ENCODE data around the gene ATXN7.

ATXN7 gene

DNA sequence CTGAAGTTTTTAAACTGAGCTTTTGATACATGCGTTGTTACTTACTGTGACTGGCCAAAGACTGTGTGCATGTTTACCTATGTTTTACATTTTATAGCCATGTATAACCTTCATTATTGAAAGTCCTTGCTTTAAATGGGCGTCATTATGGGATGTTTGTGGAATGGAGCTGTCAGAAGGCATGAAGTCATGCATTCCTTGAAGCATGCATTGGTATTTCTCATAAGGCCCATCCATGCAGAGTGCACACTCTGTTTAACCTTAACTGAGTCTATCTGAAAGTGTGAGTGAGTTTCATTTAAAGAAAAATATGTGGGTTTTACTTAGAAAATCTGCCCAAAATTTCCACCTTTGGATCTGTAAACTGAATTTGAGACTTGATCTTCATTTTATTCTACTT is 108.5 kb downstream of the ATXN7 start:
- Mint-ChIP-seq H3K36me3 (peaks cover 35% of the 10 kb centered on the region), H3K27me3 (no peaks in the 10 kb centered on the region)
- ATAC-seq = no peak

DNA sequence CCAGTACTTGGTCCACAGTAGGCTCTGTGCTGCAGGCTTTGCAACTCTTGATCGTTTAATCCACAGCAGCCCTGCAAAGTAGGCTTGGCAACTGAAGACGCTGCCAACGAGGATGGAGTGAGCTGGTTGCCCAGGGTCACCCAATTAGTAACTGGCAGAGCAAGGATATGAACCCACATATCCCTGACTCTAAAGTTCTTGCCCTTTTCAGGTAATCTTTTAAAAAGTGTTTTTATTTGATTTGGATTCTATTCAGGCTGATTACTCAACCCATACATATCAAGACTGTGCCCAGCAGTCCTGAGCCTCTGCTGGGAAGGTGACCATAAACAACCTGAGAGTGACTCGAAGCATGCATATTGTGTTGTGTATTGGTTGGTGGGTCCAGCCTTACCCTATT is 109.3 kb downstream of the ATXN7 start:
- no peak for ATAC-seq
- H3K4me3 Mint-ChIP-seq = no peak overlapping the region
- H3K9me3 Mint-ChIP-seq = no peaks in the 10 kb centered on the region
- H3K27me3 Mint-ChIP-seq = no peaks in the 10 kb centered on the region
- H3K27ac Mint-ChIP-seq = no peak overlapping the region
- H3K36me3 Mint-ChIP-seq = peaks cover 35% of the 10 kb centered on the region
- peaks cover 60% of the 10 kb centered on the region for H3K4me1 Mint-ChIP-seq

More for the DNA sequence above, 108.5 kb downstream of the ATXN7 start:
- Mint-ChIP-seq H3K9me3 (no peaks in the 10 kb centered on the region), H3K27ac (no peak overlapping the region), H3K4me1 (peaks cover 62% of the 10 kb centered on the region), H3K4me3 (no peak overlapping the region)

DNA sequence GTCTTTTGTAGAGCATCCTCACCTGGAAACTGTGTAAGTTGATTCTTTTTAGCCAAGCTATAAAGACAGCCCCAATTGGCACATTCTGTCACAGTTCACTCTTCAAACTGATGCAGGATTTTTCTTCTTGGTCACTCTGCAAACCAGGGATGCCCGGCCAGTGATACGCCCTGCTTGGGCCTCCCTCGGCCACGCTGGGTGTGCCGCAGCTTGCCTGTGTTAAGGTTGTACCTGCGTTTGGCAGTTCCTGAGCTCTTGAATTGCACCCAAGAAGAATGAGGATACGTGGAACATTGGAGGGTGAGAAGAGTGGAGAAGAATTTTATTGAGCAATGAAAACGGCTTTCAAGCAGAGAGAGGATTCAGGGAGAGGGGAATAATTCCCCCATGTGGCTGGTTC is 109.7 kb downstream of the ATXN7 start:
- H3K4me3 Mint-ChIP-seq = no peak overlapping the region
- peak overlapping the region; percentile 31 for H3K27ac Mint-ChIP-seq
- no peak for ATAC-seq
- H3K4me1 Mint-ChIP-seq = peaks cover 55% of the 10 kb centered on the region
- no peaks in the 10 kb centered on the region for H3K27me3 Mint-ChIP-seq
- peaks cover 35% of the 10 kb centered on the region for H3K36me3 Mint-ChIP-seq
- H3K9me3 Mint-ChIP-seq = no peaks in the 10 kb centered on the region

DNA sequence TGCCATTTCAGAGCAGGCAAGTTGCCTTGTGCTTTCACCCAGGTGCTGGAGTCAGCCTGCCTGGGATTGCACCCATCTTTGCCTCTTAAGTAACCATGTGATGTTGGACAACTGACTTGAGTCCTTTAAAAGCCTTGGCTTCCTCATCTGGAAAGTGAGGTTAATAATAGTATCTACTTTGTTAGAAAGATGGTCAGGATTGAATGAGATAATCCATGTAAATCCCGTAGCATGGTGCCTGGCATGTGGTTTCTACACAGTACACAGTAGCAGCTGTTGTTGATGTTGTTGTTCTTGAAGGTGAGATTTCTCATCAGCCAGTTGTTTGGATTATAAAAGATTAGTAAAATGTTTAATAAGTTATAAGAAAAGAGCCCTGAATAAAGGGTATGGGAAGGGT is 110.8 kb downstream of the ATXN7 start:
- H3K27me3 Mint-ChIP-seq = no peaks in the 10 kb centered on the region
- no peaks in the 10 kb centered on the region for H3K9me3 Mint-ChIP-seq
- peaks cover 49% of the 10 kb centered on the region for H3K4me1 Mint-ChIP-seq
- no peak for ATAC-seq
- no peak overlapping the region for H3K27ac Mint-ChIP-seq
- H3K4me3 Mint-ChIP-seq = no peak overlapping the region
- H3K36me3 Mint-ChIP-seq = peaks cover 40% of the 10 kb centered on the region

DNA sequence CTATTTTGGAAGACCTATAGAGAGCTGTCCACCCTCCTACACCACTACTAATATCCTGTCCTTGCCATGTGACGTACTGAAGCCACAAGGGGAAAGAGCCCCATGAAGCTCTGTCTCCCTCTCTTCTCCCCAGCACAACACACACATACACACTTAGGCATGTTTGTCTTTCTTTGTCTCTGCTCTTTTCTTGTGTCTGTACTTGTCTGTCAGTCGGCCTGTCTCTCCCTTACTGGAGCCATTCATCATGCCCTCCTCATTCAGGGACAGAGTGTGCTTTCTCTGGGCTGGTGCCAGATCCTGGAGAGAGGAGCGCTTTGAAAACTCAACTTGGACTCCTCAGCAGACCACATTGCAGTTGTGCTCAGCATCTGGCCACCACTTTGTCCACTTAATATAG is 112.1 kb downstream of the ATXN7 start:
- peaks cover 38% of the 10 kb centered on the region for H3K4me1 Mint-ChIP-seq
- no peak for ATAC-seq
- H3K27me3 Mint-ChIP-seq = no peaks in the 10 kb centered on the region
- H3K36me3 Mint-ChIP-seq = peaks cover 49% of the 10 kb centered on the region
- no peaks in the 10 kb centered on the region for H3K9me3 Mint-ChIP-seq
- peak overlapping the region; percentile 75 for H3K27ac Mint-ChIP-seq
- no peak overlapping the region for H3K4me3 Mint-ChIP-seq

DNA sequence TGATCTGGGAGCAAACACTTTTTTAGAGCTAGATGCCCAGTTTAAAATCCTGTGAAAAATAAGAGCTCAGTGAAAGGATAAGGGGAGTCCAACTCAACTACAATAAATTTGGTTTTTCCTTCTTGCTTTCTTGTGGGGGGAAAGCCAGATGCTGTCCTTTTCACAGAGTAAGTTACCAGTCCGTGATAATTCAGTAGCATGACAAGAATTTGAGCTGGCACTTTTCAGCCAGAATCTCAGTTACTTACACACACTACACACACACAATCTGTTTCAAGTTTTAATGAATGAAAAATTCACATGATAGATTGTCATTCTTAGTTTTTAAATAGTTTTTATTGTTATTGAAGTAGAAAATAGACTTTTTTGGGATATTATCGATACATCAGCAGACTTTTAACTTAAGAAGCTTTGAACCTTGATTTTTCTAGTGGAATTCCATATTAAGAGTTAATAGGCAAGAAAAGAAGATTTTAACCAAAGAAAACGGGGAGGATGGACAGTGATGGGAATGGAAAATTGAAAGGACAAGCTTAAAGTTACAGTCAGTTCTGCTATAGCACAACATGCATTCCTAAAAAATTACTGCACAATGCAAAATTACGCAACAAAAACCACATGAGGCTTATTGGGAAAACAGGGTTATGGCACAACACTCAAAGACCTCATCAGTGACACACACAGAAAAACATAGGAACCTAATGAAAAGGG is 112.6 kb downstream of the ATXN7 start:
- Mint-ChIP-seq H3K9me3 (no peaks in the 10 kb centered on the region), H3K36me3 (peaks cover 47% of the 10 kb centered on the region), H3K4me1 (peaks cover 32% of the 10 kb centered on the region), H3K27ac (peak overlapping the region; percentile 75), H3K27me3 (no peaks in the 10 kb centered on the region), H3K4me3 (no peak overlapping the region)
- ATAC-seq = no peak

DNA sequence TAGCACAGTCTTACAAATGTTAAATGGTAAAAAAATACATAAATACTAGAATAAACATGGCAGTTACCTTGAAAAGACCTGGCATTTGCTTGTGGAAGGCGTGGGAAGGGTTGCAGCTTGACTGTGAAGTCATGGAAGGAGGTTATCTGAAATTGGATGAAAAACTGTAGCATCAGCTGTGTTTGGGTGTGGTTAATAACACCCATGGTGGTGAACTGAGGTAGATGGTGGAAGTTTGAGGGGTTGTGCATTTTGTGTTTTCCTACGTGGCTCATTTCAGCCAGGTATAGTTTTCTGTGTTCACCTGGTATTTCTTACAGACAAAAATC is 113.2 kb downstream of the ATXN7 start:
- Mint-ChIP-seq H3K36me3 (peaks cover 47% of the 10 kb centered on the region), H3K4me3 (no peak overlapping the region), H3K27me3 (no peaks in the 10 kb centered on the region), H3K27ac (no peak overlapping the region), H3K9me3 (no peaks in the 10 kb centered on the region), H3K4me1 (peaks cover 30% of the 10 kb centered on the region)
- ATAC-seq = no peak

DNA sequence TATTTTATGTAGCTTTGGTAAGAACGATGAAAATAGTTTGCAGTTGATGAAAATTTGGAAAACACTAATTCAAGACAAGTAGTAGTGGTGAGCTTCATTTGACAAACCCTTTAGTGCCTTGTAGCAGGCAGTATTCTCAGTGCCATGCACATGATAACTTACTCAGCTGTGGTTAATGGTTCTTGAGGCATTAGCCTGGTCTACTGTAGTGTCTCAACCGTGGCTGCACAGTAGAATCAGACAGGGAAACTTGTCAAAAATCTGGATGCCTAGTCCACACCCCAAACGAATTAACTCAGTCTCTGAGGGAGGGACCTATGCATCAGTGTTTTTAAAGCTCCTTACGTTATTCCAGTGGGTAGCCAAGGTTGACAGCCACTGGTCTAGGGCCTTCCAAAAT is 114.2 kb downstream of the ATXN7 start:
- no peaks in the 10 kb centered on the region for H3K9me3 Mint-ChIP-seq
- peaks cover 37% of the 10 kb centered on the region for H3K4me1 Mint-ChIP-seq
- H3K27me3 Mint-ChIP-seq = no peaks in the 10 kb centered on the region
- H3K4me3 Mint-ChIP-seq = no peak overlapping the region
- H3K36me3 Mint-ChIP-seq = peaks cover 52% of the 10 kb centered on the region
- no peak for ATAC-seq
- H3K27ac Mint-ChIP-seq = no peak overlapping the region

DNA sequence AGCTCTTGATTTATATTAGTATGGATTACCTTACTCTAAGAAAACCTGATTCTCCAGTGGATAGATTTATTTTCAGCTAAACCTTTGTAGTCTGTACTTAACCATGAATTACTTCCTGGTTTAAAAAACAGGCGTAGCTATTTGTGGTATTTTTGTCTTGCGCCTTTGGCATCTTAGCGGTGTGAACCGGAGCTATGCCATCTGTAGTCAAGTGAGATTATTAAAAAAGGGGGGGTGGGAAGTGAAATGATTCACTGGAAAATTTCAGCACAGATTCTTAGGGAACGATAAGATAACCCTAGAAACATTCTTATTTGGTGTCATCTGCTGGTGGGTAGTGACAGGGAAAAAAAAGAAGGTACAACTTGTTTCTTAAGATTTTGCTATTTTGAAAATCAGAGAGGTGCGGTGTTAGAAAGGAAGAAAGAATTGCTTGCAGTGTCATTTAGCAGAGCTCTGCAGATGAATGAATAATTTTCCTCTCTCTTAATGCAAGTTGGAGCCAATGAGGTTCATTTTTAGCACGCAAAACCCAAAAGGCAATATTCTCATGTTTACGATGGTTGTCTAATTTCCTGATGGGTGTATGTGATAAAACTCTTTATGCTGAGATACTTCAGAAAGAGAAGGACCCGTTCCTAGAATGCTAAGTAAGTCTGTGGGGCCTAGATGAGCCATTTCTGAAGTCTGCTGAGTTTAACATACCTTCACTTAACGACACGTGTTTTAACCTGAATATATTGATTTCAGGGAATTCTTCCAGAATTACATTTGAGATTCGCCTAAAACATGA is 115.6 kb downstream of the ATXN7 start:
- ATAC-seq = no peak
- Mint-ChIP-seq H3K27ac (no peak overlapping the region), H3K36me3 (peaks cover 49% of the 10 kb centered on the region), H3K4me3 (no peak overlapping the region), H3K4me1 (peaks cover 30% of the 10 kb centered on the region), H3K9me3 (no peaks in the 10 kb centered on the region), H3K27me3 (no peaks in the 10 kb centered on the region)

DNA sequence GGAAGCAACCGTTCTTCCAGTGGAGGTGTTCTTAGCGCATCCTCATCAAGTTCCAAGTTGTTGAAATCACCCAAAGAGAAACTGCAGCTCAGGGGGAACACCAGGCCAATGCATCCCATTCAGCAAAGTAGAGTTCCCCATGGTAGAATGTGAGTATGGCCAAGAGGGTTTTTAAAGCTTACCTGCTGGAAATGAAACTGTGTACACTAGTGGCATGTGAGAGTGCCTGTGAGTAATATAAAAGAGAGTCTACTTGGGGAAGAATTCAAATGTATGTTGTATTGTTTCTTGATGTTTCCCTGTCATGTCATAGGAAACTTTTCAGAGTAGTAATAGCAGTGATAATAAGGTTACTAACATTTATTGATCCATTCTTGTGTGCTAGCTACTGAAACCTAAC is 116.4 kb downstream of the ATXN7 start:
- Mint-ChIP-seq H3K9me3 (no peaks in the 10 kb centered on the region), H3K27me3 (no peaks in the 10 kb centered on the region), H3K4me1 (peaks cover 30% of the 10 kb centered on the region), H3K27ac (no peak overlapping the region), H3K36me3 (peaks cover 56% of the 10 kb centered on the region), H3K4me3 (no peak overlapping the region)
- no peak for ATAC-seq

DNA sequence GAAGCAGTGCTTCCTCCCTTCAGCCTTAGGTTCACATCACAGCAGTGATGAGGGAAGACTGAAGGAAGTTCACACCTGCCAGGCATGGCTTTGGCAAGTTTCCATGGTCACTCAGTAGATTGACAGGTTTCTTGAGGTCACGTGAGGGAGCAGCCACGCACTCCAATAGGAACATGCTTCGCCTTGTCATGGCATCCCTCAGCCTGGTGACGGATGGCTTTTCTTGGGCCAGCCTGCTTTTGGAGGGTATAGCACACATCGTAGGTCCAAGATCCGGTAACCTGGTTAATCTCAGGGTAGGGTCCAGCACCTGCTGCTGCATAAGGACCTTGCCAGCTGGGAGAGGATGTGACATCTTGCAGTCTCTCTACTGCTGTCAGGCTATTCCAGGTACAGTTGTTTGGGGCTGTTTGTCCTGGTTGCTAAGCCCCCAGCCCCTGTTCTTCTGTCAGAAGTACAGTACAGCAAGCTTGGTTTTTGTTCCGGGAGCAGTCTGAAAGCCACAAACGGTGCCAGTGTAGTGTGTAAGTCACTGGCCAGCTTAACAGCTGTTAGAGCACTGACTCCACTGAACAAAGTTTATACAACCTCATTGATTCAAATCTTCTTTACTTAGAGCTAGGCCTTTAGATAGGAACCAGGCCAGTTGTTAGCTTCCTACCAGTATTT is 117.3 kb downstream of the ATXN7 start:
- Mint-ChIP-seq H3K27me3 (no peaks in the 10 kb centered on the region), H3K4me1 (peaks cover 26% of the 10 kb centered on the region), H3K36me3 (peaks cover 61% of the 10 kb centered on the region), H3K27ac (no peak overlapping the region), H3K9me3 (no peaks in the 10 kb centered on the region), H3K4me3 (no peak overlapping the region)
- ATAC-seq = no peak

DNA sequence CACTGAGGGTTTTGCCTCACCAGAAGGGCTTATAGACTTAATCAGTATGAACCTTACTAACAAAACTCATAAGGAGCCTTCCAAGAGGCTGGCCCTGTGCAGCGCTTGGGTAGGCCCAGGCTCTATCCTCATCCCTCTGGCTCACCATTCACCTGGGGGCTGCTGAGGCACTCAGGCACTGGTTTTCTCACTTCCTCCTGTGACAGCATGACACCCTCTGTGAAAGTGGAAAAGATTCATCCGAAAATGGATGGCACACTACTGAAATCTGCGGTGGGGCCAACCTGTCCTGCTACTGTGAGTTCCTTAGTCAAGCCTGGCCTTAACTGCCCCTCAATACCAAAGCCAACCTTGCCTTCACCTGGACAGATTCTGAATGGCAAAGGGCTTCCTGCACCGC is 118.3 kb downstream of the ATXN7 start:
- Mint-ChIP-seq H3K4me3 (no peak overlapping the region), H3K36me3 (peaks cover 59% of the 10 kb centered on the region), H3K4me1 (peaks cover 17% of the 10 kb centered on the region), H3K27ac (peak overlapping the region; percentile 44), H3K9me3 (no peaks in the 10 kb centered on the region), H3K27me3 (no peaks in the 10 kb centered on the region)
- ATAC-seq = peak; percentile 60

DNA sequence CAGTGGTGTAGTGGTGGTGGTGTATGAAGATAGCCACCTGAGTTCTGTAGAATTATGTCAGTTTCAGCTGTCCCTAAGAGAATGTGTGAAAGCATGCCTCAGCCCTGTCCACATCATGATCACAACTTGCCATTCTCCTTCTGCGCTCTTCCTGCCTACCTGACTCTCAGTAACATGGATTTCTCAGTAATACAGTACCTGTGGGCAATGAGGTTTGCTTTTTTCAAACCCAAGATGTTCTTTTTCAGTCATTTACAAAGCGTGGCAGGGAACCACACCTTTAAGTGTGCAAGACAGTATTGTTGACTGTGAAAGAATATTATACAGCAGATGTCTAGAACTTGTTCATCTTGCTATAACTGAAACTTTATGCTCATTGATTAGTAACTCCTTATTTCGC is 120.7 kb downstream of the ATXN7 start:
- no peak overlapping the region for H3K4me3 Mint-ChIP-seq
- H3K27ac Mint-ChIP-seq = no peak overlapping the region
- no peaks in the 10 kb centered on the region for H3K27me3 Mint-ChIP-seq
- peaks cover 6% of the 10 kb centered on the region for H3K4me1 Mint-ChIP-seq
- peaks cover 78% of the 10 kb centered on the region for H3K36me3 Mint-ChIP-seq
- ATAC-seq = no peak
- no peaks in the 10 kb centered on the region for H3K9me3 Mint-ChIP-seq

DNA sequence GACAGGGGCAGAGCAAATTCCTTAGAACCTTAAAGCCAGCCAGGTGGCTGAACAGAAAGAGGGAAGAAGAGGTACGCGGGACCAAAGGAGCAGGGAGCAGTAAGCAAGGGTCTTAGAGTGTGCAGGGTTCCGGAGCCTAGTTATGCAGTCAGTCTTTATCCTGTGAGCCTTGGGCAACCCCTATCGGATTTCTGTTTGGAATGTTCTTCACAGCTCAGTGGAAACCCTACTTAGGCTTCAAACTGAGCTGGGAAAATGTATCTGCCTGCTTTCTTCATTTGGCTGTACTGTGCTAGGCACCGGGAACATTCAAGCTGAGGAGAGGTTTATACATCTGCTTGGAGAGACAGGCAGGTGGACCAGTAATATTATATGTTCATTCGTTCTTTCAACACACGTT is 122.5 kb downstream of the ATXN7 start:
- Mint-ChIP-seq H3K4me1 (peaks cover 6% of the 10 kb centered on the region), H3K27ac (peak overlapping the region; percentile 31), H3K36me3 (peaks cover 71% of the 10 kb centered on the region), H3K4me3 (no peak overlapping the region), H3K27me3 (no peaks in the 10 kb centered on the region), H3K9me3 (no peaks in the 10 kb centered on the region)
- ATAC-seq = no peak

DNA sequence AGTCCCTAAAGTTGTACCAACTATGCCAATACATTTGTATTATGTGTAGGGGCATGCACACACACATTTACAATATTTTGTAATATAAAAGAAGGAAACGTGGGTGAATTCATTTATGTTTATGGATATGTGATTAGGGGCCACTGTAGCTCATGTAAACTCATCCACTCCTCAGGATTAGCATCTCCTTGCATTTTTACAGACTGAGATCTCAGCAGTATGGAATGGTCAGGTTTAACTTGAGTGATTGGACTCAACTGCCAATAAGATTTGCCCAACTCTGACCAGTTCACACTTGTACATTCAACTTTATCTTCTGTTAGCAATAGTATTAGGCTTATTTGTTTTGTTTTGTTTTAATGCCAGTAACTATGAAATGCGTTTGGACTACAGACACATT is 123.2 kb downstream of the ATXN7 start:
- Mint-ChIP-seq H3K27ac (no peak overlapping the region), H3K36me3 (peaks cover 74% of the 10 kb centered on the region), H3K4me1 (peaks cover 6% of the 10 kb centered on the region), H3K9me3 (no peaks in the 10 kb centered on the region), H3K4me3 (no peak overlapping the region), H3K27me3 (no peaks in the 10 kb centered on the region)
- no peak for ATAC-seq

DNA sequence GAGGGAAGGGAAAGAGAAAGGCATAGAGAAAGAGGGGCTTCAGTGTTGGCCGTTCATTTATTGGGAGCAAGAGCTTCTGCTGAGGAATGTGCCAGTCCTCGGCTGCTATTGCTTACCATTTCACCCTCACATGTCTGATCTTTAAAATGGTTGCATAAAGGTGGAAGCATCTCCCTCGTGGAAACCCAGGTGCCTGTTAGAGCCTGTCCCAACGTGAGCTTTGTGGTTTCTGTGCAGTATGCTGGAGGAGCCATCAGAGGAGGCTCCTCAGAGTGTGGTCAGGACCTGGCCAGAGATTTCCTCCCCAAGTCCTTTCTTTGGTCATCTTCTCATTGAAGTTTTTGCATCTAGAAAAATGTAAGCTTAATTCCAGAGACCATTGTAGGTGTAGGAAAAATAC is 125.3 kb downstream of the ATXN7 start:
- Mint-ChIP-seq H3K9me3 (no peaks in the 10 kb centered on the region), H3K27ac (no peak overlapping the region), H3K36me3 (peaks cover 61% of the 10 kb centered on the region), H3K4me1 (no peaks in the 10 kb centered on the region), H3K4me3 (no peak overlapping the region), H3K27me3 (no peaks in the 10 kb centered on the region)
- ATAC-seq = no peak

Data from stimulated activated memory B cell treated with anti-CD40 and anti-IgM and Interleukin-4, amounts not matched to agents 10 μg/mL and 1 μg/mL and 100 μg/mL, for 72 hours (primary cell).